ENCODE data around the gene F5.
"Not testable (repeated sequence)": the region's sequence is repeated elsewhere in the genome, so short reads cannot be mapped to it uniquely, and the experiment has no call there.

Gene F5

DNA sequence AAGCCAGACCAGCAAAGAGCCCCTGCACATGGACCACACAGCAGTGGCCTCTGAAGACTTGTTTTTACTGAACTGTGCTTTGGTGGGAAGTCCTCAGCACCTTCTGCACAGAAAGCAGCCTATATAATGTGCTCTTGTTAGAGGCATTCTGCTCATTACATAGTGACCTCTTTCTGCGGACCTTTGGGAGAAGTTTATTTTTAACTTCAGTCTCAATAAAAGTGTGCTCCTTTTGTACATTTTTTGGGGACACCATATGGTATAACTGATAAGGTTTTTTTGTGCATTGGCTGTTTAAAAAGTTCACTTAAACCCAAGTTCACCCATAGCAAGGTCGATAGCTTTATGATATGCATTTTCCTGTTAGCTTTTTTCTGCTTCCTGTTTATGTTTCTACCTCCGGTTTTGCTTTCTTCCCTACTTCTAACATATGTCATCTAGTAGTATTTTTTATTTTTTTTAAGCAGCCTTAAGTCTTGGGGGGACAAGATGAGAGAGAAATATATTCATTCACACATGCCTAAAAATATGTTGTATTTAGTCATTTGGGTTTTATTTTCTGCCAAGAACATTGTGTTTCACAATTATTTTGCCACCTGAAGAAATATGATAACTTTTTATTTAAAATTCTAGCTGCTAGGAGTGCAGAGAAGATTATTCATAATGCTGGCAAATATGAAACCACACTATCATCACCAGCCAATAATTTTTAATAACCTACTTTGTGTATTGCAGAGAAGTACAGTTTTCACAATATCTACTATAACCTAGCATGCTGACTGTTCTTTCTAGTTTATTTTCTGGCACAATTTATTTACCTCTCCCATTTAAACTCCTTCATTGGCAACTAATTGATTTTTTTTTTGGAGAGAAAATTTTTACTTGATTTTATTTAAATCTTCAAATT is 77.6 kb downstream of the F5 start:
- DNase-seq, result no peak

DNA sequence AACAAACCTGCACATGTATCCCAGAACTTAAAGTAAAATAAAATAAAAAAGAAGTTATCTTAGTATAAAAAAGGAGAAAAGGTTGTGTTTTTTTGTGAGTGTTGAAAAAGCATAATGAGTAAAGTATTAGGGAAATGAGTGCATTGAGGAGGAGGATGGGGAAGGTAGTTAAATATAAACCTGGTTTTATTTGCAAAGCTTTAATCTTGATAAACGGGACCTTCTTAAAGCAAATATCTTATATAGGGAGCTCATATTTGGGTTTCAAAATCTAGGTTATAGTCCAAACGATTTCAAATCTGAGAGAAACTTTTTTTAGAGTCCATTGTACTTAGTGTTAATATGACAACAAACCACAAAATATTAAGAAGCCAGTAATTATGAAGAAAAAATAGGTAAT is 78.9 kb downstream of the F5 start:
- no peak for DNase-seq

DNA sequence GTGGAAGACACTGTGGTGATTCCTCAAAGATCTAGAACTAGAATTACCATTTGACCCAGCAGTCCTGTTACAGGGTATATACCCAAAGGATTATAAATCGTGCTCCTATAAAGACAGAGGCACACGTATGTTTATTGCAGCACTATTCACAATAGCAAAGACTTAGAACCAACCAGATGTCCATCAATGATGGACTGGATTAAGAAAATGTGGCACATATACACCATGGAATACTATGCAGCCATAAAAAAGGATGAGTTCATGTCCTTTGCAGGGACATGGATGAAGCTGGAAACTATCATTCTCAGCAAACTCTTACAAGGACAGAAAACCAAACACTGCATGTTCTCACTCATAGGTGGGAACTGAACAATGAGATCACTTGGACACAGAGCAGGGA is 82.7 kb downstream of the F5 start:
- DNase-seq, result not testable (repeated sequence)

DNA sequence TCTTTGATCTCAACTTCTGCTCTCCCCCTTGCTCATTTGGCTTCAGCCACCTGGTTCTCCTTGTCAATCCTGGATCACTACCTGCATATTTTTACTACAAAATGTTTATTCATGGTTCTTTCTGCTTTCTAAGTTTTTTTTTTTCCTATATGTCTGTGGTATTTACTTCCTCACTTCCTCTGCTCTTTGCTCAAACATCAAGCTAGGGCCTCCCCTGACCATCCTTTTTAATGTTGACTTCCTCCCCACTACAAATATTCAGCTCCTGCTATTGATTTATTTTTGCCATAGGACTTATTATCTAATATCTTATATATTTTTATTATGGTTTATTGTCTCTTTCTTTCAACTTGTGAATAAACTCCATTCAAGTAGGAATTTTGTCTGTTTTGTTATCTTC is 86.5 kb downstream of the F5 start:
- no peak for DNase-seq

DNA sequence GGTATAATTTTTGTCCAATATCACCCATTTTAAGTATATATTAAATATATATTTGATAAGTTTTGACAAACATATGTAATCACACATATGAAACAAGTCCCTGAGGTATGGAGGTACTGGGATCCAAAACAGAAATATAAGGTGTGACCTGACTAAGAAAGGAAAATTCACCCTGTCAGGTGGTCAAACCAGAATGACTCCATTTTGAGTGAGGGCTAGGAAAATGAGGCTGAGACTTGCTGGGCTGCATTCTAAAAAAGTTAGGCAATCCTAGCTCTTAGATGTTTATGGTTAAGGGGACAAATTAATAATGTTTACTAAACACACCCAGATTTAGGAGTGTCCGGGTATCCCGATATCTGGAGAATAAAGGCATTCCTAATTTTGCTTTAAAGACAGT is 89.0 kb downstream of the F5 start:
- no peak for DNase-seq

DNA sequence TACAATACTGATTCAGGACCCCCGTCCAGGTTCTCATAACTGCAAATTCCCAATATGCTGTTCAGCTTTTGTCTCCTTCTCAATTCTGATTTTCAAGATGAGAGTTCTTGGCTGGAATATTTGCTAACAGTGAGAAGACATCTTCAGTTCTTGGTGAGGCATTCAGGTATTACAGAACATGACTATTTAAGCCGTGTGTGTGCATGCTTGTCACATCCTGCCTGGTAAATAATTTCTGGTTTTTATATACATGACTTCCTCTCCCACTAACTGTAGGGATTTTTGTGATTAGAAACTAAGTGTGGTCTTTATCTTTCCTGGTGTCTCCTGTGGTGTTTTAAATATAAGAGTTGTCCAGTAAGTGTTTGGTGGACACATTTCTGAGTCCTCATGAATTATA is 90.4 kb downstream of the F5 start:
- DNase-seq, result no peak

DNA sequence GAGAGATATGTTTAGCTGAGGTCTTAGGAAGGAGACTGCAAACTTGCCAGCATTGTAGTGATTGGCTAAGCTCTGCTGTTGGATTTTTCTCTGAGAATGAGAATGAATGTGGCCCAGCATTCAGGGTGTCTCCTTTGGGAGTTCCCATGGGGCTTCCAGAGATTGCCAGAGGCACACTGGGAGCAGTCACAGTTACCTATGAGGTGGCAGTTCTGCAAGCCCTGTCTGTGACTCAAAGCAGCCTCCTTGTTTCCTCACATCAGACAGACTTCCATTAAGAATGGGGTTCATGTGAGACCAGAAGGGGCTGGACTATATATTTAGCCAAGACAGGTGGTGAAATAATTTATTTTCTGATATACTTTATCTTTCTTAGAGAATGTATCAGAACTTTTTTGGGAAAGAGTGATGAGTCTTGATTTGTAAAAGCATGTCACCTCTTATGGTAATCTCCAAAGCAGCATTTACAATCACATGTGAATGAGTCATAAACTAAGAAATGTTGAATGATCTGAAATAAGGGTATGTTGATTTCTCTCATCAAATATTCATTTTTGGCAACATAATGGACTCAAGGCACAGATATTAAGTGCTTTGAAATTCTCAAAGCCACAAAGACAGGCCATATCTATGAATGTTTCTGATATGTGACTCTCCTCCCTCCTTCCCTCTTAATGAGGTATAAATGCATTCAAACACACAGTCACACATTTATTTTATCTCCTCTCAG is 91.1 kb downstream of the F5 start:
- no peak for DNase-seq

DNA sequence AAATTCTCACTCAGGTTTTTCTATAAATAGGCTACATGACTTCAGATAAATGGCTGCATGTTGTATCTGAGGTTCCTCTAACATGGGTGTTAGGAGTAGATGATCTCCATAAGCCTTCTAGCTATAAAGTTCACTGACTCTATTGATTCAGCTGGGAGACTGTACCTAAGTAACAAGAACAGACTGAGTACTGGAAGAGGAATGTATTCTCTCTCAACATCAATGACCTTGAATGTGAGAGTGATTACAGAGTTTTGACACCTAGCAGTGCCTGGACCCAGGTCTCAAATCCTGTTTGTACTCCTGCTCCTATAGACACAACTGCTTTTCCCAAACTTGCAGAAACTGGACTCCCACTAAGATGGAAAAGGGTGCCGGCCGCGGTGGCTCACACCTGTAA is 91.9 kb downstream of the F5 start:
- no peak for DNase-seq

DNA sequence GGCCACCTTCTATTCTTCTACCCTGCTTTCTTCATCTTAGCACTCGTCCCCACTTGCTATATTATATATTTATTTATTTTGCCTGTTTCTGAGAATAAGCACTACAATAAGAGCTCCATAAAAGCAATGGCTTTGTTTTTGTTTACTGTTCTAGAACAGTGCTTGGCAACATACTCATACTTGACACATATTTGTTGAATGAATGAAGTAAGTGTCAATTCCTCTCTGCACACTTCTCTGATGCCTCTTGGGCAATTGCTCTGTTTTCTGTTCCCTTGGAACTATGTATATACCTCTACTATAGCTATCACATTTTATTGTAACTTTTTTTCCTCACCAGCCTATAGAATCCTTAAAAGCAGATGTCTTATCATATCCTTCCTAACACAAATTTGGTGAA is 93.0 kb downstream of the F5 start:
- DNase-seq, result no peak

DNA sequence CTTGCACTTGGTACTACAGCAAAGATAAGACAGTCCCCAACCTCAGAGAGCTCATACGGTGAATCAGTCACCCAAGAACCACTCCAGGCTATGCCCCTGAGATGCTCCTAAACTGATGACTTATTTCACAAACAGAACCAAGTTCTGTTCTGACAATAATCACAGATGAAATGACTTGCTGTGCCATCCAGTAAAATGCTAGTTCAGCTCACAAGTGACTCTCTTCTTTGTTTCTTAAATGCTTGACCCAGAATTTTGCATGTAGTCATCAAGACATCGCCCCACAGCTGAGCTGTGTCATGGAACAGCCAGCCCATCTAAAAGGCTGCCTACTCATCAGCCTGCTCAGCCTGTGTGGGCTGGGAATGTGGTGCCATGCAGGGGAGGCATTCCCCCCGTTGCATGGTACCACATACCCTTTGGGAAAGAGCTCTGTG is 94.4 kb downstream of the F5 start:
- no peak for DNase-seq

DNA sequence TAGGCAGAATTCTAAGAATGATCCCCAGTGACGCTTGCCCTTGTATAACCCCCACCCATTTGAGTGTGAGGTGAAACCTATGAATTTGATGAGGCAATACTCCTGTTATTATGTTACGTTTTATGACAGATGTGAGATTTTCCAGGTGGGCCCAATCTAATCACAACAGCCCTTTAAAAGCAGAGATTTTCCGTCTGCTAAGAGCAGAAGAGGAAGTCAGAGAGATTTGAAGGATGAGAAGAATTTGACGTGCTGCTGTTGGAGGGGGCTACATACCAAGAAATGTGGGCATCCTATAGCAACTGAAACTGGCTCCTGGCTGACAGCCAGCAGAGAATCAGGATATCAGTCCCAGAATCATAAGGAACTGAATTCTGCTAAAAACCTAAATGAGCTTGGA is 98.1 kb downstream of the F5 start:
- DNase-seq, result no peak

DNA sequence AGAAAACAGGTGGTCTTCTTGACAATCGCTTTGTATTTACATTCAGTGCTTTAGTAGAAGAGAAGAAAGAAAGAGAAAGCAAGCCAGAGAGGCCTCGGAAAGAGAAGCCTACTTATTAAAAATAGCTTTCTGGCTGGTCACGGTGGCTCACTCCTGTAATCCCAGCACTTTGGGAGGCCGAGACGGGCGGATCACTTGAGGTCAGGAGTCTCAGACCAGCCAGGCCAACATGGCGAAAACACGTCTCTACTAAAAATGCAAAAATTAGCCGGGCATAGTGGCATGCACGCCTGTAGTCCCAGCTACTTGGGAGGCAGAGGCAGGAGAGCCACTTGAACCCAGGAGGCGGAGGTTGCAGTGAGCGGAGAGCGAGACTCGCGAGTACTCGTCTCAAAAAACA is 98.7 kb downstream of the F5 start:
- no peak for DNase-seq

DNA sequence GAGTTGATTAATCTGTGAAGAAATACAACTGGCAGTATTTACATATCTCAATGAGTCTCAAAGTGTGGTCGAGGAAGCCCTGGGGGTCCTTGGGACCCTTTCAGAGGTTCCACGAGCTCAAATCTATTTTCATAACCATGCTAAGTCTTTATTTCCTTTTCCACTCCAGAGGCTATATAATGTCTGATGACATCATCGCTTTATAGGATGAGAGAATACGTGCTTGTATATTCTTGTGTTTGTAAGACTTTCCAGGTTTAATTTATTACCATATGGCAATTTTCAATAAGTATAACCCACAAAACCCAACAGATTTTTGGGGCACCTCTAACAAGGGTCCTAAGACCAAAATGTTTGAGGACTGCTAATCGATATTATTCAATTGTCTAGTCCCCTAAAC is 99.1 kb downstream of the F5 start:
- DNase-seq, result no peak

DNA sequence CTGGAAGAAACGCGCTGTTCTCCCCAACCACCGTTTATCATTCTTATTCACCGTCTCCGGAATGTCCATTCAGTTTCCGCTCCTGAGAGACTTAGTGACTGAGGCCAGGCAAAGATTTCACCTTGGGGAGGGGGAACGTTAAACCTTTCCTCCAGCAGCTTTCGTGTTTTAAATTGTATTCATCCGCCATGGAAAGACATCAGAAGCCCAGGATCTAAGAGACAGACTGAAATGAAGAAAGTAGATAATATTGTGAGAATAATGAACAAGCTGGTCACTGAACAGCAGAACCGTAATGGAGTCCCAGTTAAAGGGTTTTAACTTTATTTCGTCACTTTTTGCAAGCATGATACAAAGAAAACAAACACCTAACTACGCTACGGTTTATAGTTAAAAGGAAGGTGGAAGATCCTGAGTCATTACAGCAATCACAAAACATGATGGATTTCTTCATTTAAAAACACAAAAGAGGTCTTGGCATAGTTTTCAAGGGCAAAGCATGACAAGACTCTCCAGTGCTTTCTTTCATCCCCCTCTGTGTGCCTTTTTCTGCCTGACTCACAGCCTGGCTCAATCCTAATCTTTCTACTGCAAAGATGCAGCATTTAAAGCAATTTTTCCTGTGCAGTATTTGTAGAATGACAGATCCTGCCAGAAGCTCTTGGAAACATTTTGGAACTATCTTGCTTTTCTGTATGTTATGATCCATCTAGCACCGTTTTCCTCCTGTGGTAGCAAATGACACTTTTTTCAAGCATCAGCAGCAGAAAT is 99.8 kb downstream of the F5 start:
- no peak for DNase-seq

DNA sequence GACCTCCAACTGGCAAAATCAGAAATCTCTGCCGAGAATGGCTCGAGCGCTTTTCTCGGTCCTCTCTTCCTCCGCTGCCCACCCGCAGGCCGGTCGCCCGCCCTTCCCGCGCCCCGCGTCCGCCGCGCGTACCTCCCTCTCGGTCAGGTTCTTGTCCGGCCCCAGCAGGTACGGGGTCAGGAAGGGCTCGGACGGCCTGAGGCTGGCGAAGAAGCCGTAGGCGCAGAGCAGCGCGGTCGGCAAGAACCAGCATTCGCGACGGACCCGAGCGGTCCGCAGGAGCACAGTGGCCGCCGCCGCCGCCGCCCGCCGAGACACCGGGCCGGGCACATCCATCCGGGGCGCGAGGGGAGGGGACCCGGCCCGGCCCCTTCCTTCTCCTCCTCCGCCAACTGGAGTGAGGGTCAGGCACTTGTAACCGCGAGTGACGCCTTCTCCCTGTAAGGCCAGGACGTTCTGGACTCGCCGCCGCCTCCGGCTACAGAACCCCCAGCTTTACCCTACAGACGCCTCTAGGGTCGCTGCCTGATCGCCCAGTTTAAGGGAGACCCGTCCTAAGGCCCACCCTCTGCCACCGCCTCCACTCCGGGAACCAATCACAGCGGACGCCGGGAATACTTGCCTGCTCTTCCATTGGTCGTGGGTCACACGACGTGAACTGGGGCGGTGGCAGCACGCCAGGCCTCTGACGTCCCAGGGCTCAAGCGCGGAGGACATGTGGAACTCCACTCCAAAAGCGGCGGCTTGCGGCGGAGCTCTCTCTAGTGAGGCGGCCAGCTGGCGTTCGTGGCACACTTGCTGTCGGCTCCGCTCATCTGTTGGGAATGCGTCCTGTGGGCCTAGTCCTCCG is 100.6 kb downstream of the F5 start, which contains the start of gene SLC19A2:
Gene SLC19A2 (minus strand): TSS at position 514 of the 850 bp plus-strand sequence. CDS start 178 bp downstream, at position 336.
- DNase-seq, result peak; percentile 99

DNA sequence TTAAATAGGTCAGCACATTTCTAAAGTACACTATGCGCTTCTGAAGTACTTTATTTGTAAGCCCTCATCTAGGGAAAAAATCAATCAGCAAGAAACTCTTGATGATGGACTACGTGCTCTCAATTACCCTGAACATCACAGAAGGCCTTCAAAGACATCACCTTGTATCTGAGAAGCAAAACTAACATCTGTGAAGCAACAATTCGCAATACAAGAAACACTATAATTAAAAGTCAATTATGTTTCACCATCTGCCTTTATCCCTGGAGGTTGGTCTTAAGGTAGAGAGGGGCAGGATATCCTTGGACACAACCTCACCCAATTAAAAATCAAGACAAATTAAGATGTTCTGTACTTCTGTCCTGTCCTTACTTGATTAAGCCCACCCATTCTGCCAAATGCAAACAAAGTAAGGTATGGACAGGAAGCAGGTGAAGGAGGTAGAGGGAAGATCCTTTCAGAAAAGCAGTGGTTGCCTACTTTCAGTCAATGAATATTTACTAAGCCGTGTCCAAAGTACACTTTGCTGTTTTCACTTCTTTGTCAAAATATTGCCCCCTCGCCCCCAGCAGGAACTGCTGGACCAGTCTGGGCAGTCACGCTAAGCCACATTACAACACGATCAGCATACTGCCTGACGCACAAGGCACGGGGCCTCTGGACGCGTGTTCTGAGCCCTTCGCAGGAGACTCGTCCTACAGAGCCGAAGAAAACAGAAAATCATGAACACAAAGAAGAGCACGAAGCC is 101.4 kb downstream of the F5 start:
- DNase-seq, result peak; percentile 49

DNA sequence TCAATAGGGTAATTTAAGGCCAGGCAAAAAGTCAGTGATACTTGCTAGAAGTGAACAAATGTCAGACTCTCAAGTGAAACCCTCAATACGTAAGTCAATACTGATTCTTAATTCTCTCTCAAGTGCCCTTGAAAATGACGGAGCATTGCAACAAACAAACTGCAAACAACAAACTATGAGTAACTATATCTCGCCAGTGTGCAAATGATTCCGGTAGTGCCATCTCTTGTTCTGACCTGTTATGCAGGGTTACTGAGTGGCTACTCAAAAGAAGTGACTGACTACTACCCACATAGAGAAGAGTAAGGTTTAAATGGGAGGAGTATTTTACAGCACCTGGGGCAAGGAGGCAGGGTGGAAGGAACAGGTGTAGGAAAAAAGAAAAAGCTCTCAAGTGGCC is 102.2 kb downstream of the F5 start:
- DNase-seq, result no peak

DNA sequence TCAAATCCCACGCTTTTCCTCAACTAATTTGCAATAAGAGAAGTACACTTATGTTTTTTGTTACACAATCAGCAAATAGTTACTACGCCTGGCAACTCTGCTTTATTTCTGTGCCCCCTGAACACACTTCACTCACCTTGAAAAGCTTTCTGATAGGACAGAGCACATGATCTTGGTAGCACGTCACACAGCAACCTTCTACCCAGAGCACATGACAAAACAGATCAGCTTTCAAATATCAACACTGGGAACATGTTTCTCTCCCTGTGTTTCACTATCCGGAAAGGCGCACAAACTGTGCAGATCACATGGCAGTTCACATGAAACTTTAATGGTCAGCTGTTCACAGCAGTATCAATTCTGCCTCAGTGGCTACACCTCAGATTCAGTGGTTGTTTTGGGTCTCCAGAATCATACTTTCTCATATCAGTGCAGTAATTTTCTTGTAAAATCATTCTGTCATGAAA is 102.7 kb downstream of the F5 start:
- no peak for DNase-seq

DNA sequence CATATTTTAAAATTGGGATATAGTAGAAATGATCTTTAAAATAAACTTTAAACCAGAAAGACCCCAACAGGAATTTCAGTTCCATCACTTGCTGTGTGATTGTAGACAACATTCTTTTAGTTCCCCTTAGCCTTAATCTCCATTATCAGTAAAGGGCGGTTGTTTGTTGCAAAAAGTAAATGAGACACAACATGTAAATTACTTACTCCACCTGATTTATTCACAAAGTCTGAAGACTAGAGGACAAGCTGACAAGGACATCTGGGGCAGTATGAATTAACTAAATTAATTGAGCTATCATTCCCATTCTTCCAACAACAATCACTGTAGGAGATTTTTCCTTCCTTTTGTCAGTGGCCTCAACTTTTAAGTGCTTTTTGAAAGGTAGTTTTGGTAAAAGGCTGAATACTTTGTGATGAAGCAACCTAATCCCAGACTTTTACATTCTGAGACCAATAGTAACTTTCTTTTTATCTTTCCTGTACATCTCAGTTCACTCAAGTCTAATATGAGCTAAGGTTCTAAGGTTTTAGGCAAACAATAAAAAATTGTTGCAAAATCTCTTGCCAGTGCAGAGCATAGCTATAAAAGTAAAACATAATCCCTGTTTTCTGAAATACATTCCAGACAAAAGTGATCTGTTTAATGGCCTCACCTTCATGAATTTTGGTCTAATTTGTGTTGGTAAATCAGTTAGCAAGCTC is 106.8 kb downstream of the F5 start:
- DNase-seq, result no peak

DNA sequence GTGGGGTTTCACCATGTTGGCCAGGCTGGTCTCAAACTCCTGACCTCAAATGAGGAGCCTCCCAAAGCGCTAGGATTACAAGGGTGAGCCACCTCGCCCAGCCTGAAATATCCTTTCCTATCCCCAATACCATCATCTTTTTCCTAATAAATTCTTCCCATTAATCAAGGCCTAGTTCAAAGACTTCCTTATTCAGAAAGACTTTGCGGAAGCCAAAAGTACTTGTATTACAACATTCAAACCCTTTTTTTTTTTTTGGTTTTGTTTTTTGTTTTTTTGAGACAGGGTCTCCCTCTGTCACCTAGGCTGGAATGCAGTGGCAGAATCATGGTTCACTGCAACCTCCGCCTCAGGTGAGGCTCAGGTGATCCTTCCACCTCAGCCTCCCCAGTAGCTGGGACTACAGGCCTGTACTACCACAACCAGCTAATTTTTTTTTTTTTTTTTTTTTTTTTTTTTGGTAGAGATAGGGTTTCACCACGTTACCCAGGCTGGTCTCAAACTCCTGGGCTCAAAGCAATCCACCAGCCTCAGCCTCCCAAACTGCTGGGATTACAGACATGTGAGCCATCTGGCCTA is 108.1 kb downstream of the F5 start:
- no peak for DNase-seq
